ENCODE measurements around the gene LRRC23. TPM values are rescaled to one million over a fixed set of nuclear protein-coding genes. Genes with fewer than 3 reads are reported as not detected.
"Not testable (repeated sequence)": the region's sequence is repeated elsewhere in the genome, so short reads cannot be mapped to it uniquely, and the experiment has no call there.

The LRRC23 gene
- total RNA-seq, 1 donor from 2014 or later, result 12.5 TPM

GRCh38 chr12:6872073-6873048 is 32.3 kb upstream of the LRRC23 start:
- peak overlapping the region; percentile 80 to 88 (median 84) for H3K4me3 ChIP-seq (ENCODE audit: low read length in 3 of 3)
- H3K27me3 ChIP-seq (ENCODE audit: control insufficient read depth in 3 of 3, insufficient read depth in 3 of 3, low read length in 3 of 3), result no peaks in the 10 kb centered on the region
- H3K9me3 ChIP-seq (ENCODE audit: control insufficient read depth in 3 of 3, low read length in 3 of 3), result no peaks in the 10 kb centered on the region
- H3K9ac ChIP-seq (ENCODE audit: low read depth in 1 of 3, low read length in 3 of 3), result peak overlapping the region; percentile 83 to 89 (median 88)
- peaks cover 48 to 56% (median 56%) of the 10 kb centered on the region in 3 donors for H3K4me1 ChIP-seq (ENCODE audit: control insufficient read depth in 3 of 3, insufficient read depth in 3 of 3, low read length in 3 of 3)
- peaks cover 23 to 38% (median 34%) of the 10 kb centered on the region in 3 donors for H3K36me3 ChIP-seq (ENCODE audit: control insufficient read depth in 3 of 3, insufficient read depth in 3 of 3, low read length in 3 of 3)
- peak overlapping the region; percentile 74 for H3K27ac ChIP-seq (ENCODE audit: low read depth, low read length)

- peak within 1 kb of the TSS; percentile 80 to 88 (median 84) for H3K4me3 ChIP-seq (ENCODE audit: low read length in 3 of 3)
- peak within 1 kb of the TSS; percentile 83 to 89 (median 88) for H3K9ac ChIP-seq (ENCODE audit: low read depth in 1 of 3, low read length in 3 of 3)
- H3K4me1 ChIP-seq (ENCODE audit: control insufficient read depth in 3 of 3, insufficient read depth in 3 of 3, low read length in 3 of 3), result peaks cover 45 to 53% (median 52%) of the 10 kb centered on the region in 3 donors
- no peaks in the 10 kb centered on the region for H3K27me3 ChIP-seq (ENCODE audit: control insufficient read depth in 3 of 3, insufficient read depth in 3 of 3, low read length in 3 of 3)
- H3K27ac ChIP-seq (ENCODE audit: low read depth, low read length), result peak within 1 kb of the TSS; percentile 74
- peaks cover 23 to 34% (median 32%) of the 10 kb centered on the region in 3 donors for H3K36me3 ChIP-seq (ENCODE audit: control insufficient read depth in 3 of 3, insufficient read depth in 3 of 3, low read length in 3 of 3)
- no peaks in the 10 kb centered on the region for H3K9me3 ChIP-seq (ENCODE audit: control insufficient read depth in 3 of 3, low read length in 3 of 3)
Observed at GRCh38 chr12:6873094-6874014, 31.3 kb upstream of the LRRC23 start, which contains the start of gene SPSB2. Gene SPSB2, minus strand, starts transcription at chr12:6873303. Its CDS starts 402 bp downstream, at chr12:6872901.

- Histone ChIP-seq H3K9ac (ENCODE audit: low read depth in 1 of 3, low read length in 3 of 3) (peak overlapping the region; percentile 79 to 88 (median 83)), H3K4me3 (ENCODE audit: low read length in 3 of 3) (peak overlapping the region; percentile 80 to 88 (median 84)), H3K27ac (ENCODE audit: low read depth, low read length) (peak overlapping the region; percentile 74), H3K4me1 (ENCODE audit: control insufficient read depth in 3 of 3, insufficient read depth in 3 of 3, low read length in 3 of 3) (peaks cover 38 to 46% (median 45%) of the 10 kb centered on the region in 3 donors), H3K36me3 (ENCODE audit: control insufficient read depth in 3 of 3, insufficient read depth in 3 of 3, low read length in 3 of 3) (peaks cover 23 to 31% (median 29%) of the 10 kb centered on the region in 3 donors)
- H3K27me3 ChIP-seq (ENCODE audit: control insufficient read depth in 3 of 3, insufficient read depth in 3 of 3, low read length in 3 of 3); H3K9me3 ChIP-seq (ENCODE audit: control insufficient read depth in 3 of 3, low read length in 3 of 3): not testable (repeated sequence)
Observed at GRCh38 chr12:6874015-6874368, 30.6 kb upstream of the LRRC23 start.

DNA sequence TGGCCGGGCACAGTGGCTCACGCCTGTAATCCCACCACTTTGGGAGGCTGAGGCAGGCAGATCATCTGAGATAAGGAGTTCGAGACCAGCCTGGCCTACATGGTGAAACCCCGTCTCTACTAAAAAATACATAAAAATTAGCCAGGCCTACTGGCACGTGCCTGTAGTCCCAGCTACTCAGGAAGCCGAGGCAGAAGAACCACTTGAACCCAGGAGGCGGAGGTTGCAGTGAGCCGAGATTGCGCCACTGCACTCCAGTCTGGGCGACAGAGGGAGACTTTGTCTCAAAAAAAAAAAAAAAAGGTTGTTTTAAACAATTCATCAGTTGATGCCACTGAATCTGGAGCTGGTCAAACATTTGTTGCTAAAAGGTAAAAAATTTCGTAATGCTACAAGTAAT is 24.8 kb upstream of the LRRC23 start:
- H3K9ac ChIP-seq (ENCODE audit: low read depth in 1 of 3, low read length in 3 of 3); H3K9me3 ChIP-seq (ENCODE audit: control insufficient read depth in 3 of 3, low read length in 3 of 3); H3K4me3 ChIP-seq (ENCODE audit: low read length in 3 of 3); H3K4me1 ChIP-seq (ENCODE audit: control insufficient read depth in 3 of 3, insufficient read depth in 3 of 3, low read length in 3 of 3); H3K27ac ChIP-seq (ENCODE audit: low read depth, low read length); H3K27me3 ChIP-seq (ENCODE audit: control insufficient read depth in 3 of 3, insufficient read depth in 3 of 3, low read length in 3 of 3): not testable (repeated sequence)
- H3K36me3 ChIP-seq (ENCODE audit: control insufficient read depth in 3 of 3, insufficient read depth in 3 of 3, low read length in 3 of 3), result peaks cover 9 to 23% (median 12%) of the 10 kb centered on the region in 3 donors

- Histone ChIP-seq H3K9ac (ENCODE audit: low read depth in 1 of 3, low read length in 3 of 3) (no peak overlapping the region), H3K4me1 (ENCODE audit: control insufficient read depth in 3 of 3, insufficient read depth in 3 of 3, low read length in 3 of 3) (no peaks in the 10 kb centered on the region), H3K9me3 (ENCODE audit: control insufficient read depth in 3 of 3, low read length in 3 of 3) (no peaks in the 10 kb centered on the region), H3K36me3 (ENCODE audit: control insufficient read depth in 3 of 3, insufficient read depth in 3 of 3, low read length in 3 of 3) (peaks cover 8 to 19% (median 9%) of the 10 kb centered on the region in 3 donors), H3K4me3 (ENCODE audit: low read length in 3 of 3) (no peak overlapping the region), H3K27me3 (ENCODE audit: control insufficient read depth in 3 of 3, insufficient read depth in 3 of 3, low read length in 3 of 3) (no peaks in the 10 kb centered on the region), H3K27ac (ENCODE audit: low read depth, low read length) (no peak overlapping the region)
Observed at GRCh38 chr12:6883252-6883651, 21.4 kb upstream of the LRRC23 start.

DNA sequence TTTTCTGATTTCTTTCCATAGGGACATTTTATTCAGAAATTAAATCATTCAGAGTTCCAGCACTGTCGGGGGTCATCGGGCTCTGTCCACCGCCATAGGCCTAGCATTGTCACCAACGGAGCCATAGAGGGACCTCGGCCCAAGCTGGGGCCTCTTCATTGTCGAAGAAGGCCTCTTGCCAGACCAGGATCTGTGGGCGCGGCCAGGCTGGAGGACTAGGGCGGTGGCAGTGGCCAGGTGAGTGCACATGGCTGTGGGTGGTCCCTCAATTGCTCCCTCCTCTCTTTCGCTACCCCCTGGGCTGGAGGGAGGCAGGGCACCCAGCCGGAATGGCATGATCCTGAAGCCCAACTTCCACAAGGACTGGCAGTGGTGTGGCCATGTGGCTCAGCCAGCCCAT is 20.9 kb upstream of the LRRC23 start:
- no peak overlapping the region for H3K4me3 ChIP-seq (ENCODE audit: low read length in 3 of 3)
- no peaks in the 10 kb centered on the region for H3K9me3 ChIP-seq (ENCODE audit: control insufficient read depth in 3 of 3, low read length in 3 of 3)
- H3K27ac ChIP-seq (ENCODE audit: low read depth, low read length), result no peak overlapping the region
- no peaks in the 10 kb centered on the region for H3K27me3 ChIP-seq (ENCODE audit: control insufficient read depth in 3 of 3, insufficient read depth in 3 of 3, low read length in 3 of 3)
- H3K36me3 ChIP-seq (ENCODE audit: control insufficient read depth in 3 of 3, insufficient read depth in 3 of 3, low read length in 3 of 3), result peaks cover 8 to 19% (median 9%) of the 10 kb centered on the region in 3 donors
- no peak overlapping the region for H3K9ac ChIP-seq (ENCODE audit: low read depth in 1 of 3, low read length in 3 of 3)
- no peaks in the 10 kb centered on the region for H3K4me1 ChIP-seq (ENCODE audit: control insufficient read depth in 3 of 3, insufficient read depth in 3 of 3, low read length in 3 of 3)

DNA sequence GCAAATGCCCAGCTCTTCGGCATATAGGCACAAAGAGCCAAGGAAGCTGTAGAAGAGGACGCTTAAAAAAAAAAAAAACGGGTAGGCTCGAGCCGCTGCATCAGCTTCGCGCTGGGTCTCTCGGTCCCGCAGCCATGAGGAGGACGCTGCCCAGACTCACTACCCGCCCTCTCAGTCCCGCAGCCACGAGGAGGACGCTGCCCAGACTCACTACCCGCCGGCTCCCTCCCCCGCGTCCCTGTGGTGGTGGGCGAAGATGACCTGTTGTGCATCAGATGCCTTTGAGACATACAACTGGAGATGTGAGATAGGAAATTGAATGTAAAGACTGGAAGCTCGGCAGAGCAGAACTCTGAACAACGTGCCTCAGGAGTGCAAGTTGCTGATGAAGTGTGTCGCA is 20.1 kb upstream of the LRRC23 start:
- Histone ChIP-seq H3K36me3 (ENCODE audit: control insufficient read depth in 3 of 3, insufficient read depth in 3 of 3, low read length in 3 of 3) (peaks cover 8 to 19% (median 9%) of the 10 kb centered on the region in 3 donors), H3K4me3 (ENCODE audit: low read length in 3 of 3) (no peak overlapping the region), H3K9ac (ENCODE audit: low read depth in 1 of 3, low read length in 3 of 3) (no peak overlapping the region), H3K9me3 (ENCODE audit: control insufficient read depth in 3 of 3, low read length in 3 of 3) (no peaks in the 10 kb centered on the region), H3K4me1 (ENCODE audit: control insufficient read depth in 3 of 3, insufficient read depth in 3 of 3, low read length in 3 of 3) (no peaks in the 10 kb centered on the region), H3K27ac (ENCODE audit: low read depth, low read length) (no peak overlapping the region), H3K27me3 (ENCODE audit: control insufficient read depth in 3 of 3, insufficient read depth in 3 of 3, low read length in 3 of 3) (no peaks in the 10 kb centered on the region)

DNA sequence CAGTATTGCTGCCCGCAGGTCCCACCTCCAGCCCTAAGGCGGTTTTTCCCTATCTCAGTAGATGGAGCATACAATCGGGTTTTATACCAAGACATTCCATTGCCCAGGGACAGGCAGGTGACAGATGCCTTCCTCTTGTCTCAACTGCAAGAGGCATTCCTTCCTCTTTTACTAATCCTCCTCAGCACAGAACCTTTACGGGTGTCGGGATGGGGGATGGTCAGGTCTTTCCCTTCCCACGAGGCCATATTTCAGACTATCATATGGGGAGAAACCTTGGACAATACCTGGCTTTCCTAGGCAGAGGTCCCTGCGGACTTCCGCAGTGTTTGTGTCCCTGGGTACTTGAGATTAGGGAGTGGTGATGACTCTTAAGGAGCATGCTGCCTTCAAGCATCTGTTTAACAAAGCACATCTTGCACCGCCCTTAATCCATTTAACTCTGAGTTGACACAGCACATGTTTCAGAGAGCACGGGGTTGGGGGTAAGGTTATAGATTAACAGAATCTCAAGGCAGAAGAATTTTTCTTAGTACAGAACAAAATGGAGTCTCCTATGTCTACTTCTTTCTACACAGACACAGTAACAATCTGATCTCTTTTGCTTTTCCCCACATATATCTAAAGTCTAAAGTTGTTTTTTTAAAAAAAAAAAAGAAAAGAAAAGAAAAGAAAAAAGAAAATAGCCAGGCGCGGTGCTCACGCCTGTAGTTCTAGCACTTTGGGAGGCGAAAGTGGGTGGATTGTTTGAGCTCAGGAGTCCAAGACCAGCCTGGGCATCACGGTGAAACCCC is 18.2 kb upstream of the LRRC23 start:
- H3K27me3 ChIP-seq (ENCODE audit: control insufficient read depth in 3 of 3, insufficient read depth in 3 of 3, low read length in 3 of 3); H3K4me3 ChIP-seq (ENCODE audit: low read length in 3 of 3); H3K27ac ChIP-seq (ENCODE audit: low read depth, low read length); H3K9me3 ChIP-seq (ENCODE audit: control insufficient read depth in 3 of 3, low read length in 3 of 3); H3K9ac ChIP-seq (ENCODE audit: low read depth in 1 of 3, low read length in 3 of 3); H3K4me1 ChIP-seq (ENCODE audit: control insufficient read depth in 3 of 3, insufficient read depth in 3 of 3, low read length in 3 of 3): not testable (repeated sequence)
- peaks cover 8 to 19% (median 9%) of the 10 kb centered on the region in 3 donors for H3K36me3 ChIP-seq (ENCODE audit: control insufficient read depth in 3 of 3, insufficient read depth in 3 of 3, low read length in 3 of 3)

GRCh38 chr12:6887460-6887859 is 17.2 kb upstream of the LRRC23 start:
- H3K9me3 ChIP-seq (ENCODE audit: control insufficient read depth in 3 of 3, low read length in 3 of 3), result no peaks in the 10 kb centered on the region
- H3K4me3 ChIP-seq (ENCODE audit: low read length in 3 of 3), result no peak overlapping the region
- no peak overlapping the region for H3K27ac ChIP-seq (ENCODE audit: low read depth, low read length)
- H3K9ac ChIP-seq (ENCODE audit: low read depth in 1 of 3, low read length in 3 of 3), result no peak overlapping the region
- peaks cover 8 to 17% (median 9%) of the 10 kb centered on the region in 3 donors for H3K36me3 ChIP-seq (ENCODE audit: control insufficient read depth in 3 of 3, insufficient read depth in 3 of 3, low read length in 3 of 3)
- H3K27me3 ChIP-seq (ENCODE audit: control insufficient read depth in 3 of 3, insufficient read depth in 3 of 3, low read length in 3 of 3), result no peaks in the 10 kb centered on the region
- H3K4me1 ChIP-seq (ENCODE audit: control insufficient read depth in 3 of 3, insufficient read depth in 3 of 3, low read length in 3 of 3), result peaks cover 9 to 13% (median 11%) of the 10 kb centered on the region in 3 donors
